GM18870 (cell line): ENCODE measurements around the gene NR1I2.

ENCODE experiments used
- ATAC-seq: cut with Tn5 transposase; IDR thresholded peaks from one replicate; pipeline ENCODE4 v1.9.1; 2021; ENCODE audit warnings: moderate library complexity; ENCODE audit not compliant: unreplicated experiment

The NR1I2 gene

DNA sequence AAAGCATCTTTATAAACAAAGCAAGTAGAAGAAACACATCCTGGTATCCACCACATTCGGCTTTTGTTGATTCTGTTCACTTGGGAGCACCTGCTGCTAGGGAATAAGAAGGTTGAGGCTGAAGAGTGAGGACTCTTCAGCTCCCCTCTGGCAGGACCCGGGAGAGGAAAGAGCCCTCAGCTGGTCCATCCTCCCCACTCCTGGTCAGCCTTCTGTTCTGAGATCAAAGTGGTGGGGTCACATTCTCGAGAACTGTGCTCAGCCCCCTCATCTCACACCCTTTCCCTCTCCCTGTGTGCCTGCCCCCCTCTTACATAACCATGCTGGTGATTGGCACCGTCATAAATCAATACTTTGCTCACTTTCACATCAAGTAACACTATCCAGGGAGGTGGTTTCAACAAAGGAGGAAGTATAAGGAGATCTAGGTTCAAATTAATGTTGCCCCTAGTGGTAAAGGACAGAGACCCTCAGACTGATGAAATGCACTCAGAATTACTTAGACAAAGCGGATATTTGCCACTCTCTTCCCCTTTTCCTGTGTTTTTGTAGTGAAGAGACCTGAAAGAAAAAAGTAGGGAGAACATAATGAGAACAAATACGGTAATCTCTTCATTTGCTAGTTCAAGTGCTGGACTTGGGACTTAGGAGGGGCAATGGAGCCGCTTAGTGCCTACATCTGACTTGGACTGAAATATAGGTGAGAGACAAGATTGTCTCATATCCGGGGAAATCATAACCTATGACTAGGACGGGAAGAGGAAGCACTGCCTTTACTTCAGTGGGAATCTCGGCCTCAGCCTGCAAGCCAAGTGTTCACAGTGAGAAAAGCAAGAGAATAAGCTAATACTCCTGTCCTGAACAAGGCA is at the start of gene NR1I2:
NR1I2 (plus strand) TSS at position 772 of the 869 bp plus-strand sequence.
- no peak for ATAC-seq

DNA sequence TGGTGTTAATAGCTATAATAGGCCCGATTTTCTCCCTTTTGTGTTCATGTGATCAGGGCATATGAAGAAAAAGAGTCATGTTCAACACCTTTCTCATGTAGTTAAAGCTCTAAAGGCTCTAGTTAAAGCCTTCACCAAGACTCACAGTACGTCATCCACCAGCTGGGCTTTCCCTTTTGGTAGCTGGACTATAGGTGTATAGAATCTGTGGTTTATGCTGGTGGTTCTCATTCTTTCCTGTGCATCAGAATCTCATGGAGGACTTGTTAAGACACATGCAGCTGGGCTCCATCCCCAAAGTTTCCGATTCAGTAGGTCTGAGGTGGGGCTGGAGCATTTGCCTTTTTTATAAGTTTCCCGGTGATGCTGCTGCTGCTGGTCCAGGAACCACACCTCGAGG is 48.1 kb upstream of the NR1I2 start:
- peak; percentile 57 for ATAC-seq

DNA sequence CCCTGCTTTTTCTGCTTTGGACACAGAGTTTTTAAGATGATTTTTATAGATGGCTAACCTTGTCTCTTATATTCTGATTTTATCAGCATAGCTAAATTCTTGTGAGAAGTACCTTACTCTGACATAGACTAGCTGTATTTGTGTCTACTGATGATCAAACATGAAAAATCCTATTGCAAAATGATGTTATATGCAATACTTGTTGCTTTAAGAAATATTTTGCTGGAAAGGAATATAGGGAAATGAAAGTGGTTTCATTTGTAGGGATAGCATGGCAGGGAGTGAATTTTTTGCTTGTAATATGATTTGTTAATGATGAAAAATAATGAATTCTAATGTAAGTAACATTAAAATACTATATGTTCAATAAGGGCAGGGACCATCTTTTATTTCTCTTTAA is 43.2 kb upstream of the NR1I2 start:
- no peak for ATAC-seq

DNA sequence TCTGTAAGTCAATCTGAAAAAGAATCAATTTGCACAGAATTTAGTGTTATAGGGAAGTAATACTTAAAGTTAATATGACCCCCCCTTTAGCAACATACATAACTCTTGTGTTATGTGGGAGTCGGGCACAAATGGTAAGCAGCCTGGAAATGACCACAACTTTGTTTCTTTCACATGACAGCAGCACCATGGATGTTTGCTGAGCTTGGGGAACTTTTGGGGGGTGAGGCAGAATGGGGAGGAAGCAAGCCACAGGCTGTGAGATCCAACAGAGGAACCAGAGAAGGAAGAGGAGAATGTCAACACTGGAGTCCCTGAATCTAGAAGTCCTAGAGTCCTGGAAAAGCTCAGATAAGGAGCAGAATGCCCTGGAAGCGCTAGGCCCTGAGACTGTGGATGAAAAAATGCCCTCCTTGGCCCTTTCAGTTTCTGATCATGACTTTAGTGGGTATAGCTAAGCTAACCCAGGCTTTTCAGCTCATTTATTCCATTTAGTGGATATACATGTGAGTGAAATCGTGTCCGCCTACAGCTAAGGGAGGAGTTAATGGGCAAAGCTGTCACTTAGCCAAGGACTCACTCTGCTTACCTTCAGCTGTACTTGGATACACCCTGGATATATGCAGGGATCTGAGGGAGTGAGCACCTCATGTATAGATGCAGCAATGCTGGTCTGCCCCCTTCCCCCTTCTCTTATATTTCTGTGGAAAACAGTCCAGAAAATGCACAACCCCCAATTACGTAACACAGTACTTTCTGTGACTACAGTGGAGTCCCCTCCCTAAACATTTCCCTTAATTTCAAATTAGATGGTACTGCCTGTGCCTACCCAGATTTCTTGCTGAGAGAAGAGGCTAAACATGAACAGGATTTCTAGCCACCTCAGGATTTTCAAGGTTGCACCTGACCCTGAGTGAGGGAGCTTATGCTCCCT is 40.0 kb upstream of the NR1I2 start:
- ATAC-seq = no peak

DNA sequence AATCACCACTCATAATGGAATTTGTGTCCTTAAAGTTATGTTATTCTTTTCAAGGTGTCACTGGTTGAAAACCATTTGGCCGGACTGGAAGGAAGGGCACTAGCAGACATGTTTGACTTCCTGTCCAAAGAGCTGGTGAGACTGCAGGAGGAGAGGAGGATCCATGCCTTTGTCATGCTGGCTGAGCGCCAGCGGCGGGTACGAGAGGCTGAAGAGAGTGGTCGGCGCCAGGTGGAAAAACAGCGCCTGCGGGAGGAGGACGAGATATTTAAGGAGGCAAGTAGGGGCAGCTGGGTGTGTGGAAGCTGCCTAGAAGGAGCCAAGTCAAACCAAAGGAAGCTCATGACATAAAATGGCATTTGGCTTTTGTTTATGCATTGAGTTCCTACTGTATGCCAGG is 38.0 kb upstream of the NR1I2 start:
- no peak for ATAC-seq

DNA sequence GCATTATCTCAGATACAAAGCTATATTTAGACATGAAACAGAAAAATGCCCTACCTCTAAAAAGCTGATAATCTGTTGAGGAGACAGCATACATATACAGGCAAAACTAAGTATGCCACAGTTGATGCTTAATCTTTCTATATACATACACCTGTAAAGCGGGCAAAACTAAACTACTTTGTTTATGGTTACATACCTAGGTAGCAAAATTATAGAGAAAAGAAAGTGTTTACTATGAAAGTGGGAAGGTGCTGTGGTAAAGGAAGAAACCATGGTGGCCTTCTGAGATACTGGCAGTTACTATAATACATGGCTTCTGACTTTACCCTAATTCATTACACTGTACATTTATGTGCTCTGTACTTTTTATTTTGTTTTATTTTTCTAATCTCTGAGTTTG is 36.0 kb upstream of the NR1I2 start:
- ATAC-seq = no peak

DNA sequence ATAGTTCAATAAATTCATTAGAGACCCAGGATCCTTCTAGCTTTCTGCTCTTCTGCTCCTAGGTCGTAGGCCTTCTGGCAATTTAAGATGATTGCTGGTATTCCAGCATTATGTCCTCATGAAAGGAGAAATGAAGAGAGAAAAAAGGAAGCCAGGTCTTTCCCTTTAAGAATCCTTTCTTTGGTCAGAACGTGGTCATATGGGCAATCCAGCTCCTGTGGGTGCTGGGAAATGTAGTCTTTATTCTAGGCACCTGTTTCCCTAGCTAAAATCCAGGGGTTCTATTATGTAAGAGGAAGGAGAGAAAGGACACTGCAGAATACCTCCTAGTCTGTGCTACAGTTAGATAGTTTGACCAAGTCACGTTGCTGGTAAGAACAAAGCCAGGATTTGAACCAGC is 35.5 kb upstream of the NR1I2 start:
- no peak for ATAC-seq

DNA sequence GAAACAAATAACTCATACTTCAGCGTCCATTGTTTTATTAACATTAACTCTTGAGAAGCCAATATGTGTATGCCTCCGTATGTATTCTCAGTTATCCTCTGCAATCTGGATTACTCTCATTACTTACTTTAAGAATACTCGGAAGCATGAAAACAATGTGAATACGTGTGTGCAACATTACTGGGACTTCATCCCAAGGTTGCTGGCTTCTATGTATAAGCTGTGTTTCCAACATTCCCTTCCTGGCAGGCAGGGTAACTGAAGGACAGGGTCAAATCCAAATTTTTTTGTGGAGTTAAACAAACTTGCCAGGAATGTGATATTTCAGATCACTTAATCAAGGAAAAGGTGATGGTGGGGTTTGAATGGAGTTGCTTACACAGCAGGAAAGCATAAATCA is 34.5 kb upstream of the NR1I2 start:
- no peak for ATAC-seq

DNA sequence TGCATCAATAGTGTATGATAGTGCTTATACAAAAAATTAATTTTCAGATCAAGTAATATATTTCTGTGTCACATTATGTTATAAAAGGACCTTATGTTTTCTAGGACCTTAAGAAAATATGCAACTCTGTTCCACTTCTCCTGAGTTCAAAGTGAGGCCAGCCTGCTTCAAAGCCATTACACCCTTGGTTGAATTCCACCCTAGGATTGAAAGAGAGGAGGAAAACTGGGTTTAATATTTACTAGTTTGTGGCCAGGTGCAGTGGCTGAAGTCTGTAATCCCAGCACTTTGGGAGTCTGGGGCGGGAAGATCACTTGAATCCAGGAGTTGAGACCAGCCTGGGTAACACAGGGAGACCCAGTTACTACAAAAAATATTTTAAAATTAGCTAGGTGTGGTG is 32.9 kb upstream of the NR1I2 start:
- no peak for ATAC-seq

DNA sequence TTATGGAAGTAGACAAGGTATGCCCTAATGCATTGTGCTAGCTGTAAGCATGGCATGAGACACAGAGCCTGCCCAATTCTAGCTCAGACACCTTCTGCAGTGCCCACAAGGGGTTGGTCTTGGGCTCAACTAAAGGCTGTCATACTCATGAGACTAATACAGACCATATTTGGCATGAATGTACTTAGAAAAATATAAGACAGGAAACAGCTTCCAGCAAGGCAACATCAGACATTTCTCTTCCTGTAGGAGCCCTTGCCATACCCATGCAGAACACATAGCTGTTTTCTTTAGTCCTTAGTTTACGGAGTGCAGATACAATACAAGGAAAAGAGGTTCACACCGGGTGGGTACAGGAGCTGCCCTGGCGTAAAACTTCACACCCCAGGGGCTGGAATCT is 30.5 kb upstream of the NR1I2 start:
- no peak for ATAC-seq

DNA sequence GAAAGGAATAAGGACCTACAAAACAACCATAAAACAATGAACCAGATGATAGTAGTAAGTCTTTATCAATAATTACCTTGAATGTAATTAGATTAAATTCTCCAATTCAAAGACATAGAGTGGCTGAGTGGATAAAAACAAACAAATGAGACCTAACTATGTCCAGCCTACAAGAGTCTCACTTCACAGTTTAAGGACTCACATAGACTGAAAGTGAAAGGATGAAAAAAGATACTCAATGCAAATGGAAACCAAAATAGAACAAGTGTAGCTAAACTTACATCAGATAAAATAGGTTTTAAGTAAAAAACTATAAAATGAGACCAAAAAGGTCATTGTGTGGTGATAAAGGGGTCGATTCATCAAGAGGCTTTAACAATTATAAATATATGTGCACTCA is 21.9 kb upstream of the NR1I2 start:
- ATAC-seq = peak; percentile 91

DNA sequence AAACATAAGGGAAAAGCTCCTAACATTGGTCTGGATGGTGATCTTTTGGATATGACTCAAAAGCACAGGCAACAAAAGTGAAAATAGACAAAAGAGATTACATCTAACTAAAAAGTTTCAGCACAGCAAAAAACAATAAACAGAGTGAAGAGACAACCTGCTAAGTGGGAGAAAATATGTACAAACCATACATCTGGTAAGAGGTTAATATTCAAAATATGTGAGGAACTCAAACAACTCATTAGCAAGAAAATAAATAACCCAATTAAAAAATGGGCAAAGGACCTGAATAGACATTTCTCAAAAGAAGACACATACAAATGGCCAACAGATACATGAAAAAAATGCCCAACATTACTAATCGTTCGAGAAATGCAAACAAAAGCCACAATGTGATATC is 19.0 kb upstream of the NR1I2 start:
- ATAC-seq = no peak

DNA sequence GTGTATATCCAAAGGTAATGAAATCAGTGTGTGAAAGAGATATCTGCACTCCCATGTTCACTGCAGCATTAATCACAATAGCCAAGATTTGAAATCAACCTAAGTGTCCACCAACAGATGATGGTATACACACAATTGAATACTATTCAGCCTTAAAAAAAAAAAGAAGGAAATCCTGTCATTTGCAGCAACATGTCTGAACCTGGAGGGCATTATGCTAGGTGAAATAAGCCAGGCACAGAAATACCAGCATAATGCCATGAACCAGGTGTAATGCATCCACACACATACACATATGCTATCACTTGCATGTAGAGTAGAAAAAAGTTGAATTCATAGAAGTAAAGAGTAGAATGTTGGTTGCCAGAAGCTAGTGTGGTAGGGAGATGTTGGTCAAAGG is 18.4 kb upstream of the NR1I2 start:
- ATAC-seq = no peak

DNA sequence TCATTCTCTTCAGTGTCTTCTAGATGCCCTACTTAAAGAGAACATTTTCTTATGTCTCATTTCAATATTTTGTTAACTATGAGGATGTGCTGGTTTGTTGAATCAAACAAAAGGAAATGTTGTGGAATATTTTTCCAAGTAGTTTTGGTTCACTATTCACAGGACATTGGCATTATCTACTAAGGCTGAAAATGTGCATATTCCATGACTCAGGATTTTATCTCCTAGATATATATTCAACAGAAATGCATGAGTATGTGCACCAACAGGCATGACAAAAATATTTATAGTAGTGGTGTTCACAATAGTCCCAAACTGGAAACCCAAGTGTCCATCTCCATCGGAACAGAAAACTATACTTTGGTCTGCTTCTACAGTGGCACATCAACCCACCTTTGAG is 16.7 kb upstream of the NR1I2 start:
- no peak for ATAC-seq

DNA sequence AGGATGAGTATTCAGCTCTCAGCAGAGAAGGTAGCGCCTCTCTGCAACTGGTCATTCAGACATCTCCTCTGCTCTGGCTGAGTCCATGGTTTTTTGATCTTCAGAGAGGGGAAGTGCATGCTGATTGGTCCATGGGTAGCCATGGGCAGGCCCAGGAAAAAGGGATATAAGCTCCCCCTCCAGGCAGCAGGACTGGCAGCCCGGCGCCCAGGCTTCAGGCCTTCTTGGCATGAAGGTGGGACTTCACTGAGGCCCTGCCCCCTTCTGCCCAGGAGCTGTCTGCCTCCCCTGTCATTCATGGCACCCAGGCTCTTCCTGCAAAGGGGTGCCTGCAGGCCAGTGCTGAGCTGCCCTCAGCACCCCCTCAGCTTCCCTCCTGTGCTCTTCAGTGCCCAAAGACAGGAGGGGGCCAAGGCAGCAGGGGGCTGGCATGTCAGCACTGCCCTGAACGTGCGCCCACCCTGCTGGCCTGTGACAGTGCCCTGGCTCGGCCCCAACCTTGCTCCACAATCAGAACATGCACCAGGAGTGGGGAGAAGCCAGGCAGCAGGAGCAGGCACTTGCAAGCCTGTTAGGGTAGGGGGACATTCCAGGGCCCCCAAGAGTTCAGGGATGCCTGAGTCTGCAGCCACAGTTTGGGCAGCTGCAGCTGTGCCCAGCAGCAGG is 13.8 kb upstream of the NR1I2 start:
- no peak for ATAC-seq

DNA sequence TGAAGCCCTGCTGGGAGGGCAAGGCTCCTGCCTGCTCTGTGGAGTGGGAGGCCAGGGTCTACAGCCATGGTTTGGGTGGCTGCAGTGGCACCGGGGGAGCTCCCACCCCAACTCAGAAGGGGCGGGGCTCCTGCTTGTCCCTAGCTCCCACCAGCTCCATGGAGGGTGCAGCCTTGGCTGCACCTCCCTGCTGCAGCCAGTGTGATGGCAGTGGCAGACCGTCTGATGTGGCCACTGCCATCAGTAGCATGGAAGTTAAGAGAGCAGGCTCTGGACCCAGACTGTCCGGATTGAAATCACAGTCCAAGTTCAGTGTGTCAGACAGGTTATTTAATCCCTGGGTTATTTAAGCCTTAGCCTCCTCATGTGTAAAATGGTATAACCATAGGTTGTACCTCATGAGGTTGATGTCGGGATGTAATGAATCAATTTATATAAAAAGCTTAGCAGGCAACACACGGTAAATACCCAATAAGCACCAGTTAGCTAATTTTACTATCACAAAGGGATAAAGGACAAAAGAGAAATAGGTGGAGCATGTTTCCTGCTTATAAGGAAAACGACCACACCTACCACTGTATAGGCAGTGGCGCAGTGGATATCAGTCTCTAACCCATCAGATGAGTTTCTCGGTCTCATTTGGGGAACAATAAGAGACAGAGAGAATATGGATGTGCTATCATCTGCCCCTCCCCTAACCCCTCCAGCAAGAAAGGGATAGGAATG is 13.1 kb upstream of the NR1I2 start:
- ATAC-seq = no peak

DNA sequence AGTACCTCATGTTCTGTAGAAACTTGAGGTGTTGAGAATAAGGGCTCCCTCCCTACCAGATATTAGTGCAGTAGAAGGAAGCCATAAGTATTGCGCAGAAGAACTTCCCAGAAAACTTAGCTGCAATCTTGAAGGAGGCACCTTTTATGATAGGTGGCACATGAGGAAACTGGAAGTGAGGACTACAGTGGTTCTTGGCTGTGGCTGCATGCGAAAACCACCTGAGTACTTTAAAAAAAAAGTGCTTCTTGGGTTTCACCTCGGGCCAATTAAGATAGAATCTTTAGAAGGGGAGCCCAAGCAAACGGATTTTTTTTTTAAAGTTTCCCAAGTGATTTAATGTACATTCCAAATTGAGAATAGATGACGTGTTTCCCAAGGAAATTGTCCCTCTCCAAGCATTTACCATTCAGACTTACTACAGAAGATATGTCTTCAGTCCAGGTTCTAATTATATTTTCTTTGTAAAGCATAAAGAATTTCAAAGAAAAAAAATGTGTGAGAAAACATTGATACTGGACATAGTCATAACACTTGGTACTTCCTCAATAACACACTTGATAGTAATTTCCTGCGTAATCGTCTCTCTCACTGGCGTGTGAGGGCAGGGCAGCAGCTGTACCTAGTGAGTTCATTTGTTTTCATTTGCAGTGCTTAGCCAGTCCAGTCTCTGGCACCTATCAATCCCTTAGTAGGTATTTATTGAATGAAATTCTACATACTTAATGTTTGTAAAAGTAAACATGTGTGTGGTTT is 12.3 kb upstream of the NR1I2 start:
- no peak for ATAC-seq

DNA sequence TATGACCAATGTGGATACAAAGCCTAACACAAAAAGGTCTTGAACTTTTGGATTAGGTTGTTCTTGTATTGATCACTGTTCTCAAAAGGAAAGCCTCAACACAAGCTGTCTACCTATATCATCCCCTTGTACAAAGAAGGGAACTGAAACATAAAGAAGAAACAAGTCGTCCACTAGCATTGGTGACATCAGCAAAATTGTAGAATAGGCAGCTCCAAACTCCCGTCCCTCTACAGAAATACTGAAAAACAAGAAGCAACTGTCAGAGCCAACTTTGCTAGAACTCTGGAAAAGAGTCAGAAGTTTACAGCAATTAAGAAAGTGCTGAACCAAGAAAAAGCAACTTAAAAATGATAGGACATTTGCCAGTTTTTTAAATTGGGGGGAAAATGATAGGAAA is 7.5 kb upstream of the NR1I2 start:
- ATAC-seq = peak; percentile 82

DNA sequence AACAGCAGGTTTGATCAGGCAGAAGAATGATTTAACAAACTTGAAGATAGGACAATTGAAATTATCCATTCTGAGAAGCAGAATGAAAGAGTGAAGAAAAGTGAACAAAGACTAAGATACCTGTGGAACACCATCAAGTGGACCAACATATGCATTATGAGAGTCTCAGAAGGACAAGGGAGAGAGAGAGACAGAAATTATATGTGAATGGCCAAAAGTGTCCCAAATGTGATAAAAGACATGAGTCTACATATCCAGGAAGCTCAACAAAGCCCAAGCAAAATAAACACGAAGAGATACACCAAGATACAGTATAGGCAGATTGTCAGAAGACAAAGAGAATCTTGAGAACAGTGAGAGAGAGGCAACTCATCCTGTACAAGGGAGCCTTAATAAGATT is 5.6 kb upstream of the NR1I2 start:
- ATAC-seq = no peak

DNA sequence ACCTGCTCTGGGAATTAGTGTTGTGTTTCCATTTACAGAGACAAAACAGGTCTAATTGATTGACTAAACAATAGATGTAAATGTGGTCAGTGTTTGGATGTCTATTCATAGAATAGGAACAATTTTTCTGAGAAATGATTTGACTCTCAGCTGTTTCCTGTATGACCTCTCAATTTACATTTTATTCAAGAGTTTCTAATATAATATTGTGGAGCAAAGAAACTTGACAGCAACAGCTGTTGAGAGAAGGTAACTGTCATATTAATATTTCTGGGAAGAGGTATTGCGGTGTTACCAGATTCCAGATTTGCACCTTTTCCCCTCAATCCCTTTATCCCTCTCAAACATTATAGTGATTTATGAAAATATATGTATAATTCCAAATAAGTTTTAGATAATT is 3.7 kb upstream of the NR1I2 start:
- no peak for ATAC-seq
